Right lobe of liver (tissue), 4 donors: ENCODE results near the gene NPAS2.

Experiments
- CTCF ChIP-seq, 4 donors: fragments of 200-600 bp in 3 of 4; fragments of 450-650 bp in 1 of 4; IDR thresholded peaks; one replicate each; pipeline versions ENCODE4 v1.5.1 to v1.8.0; 2016 to 2022; ENCODE audit warnings: antibody characterized with exemption in 4 of 4, mild to moderate bottlenecking in 2 of 4
- POLR2A ChIP-seq: fragments of 450-650 bp; IDR thresholded peaks from one replicate; pipeline ENCODE4 v1.6.1; 2017; ENCODE audit warnings: antibody characterized with exemption, mild to moderate bottlenecking
- donor health status: DM: no; HTN: no; CAD: no.
- donor health status: DM: no; HTN: no; CAD: no.
- donor health status: DM: no; HTN: yes; CAD: no.

- TF ChIP-seq CTCF (IDR thresholded peaks at IDR 0.05): no peak
- no peak for TF ChIP-seq POLR2A
Measured at GRCh38 chr2:100818003-100818605, 1.8 kb upstream of the NPAS2 start.
